Neural crest cell (in vitro differentiated cells): ENCODE data around the gene HTR3C. TPM values are rescaled to one million over a fixed set of nuclear protein-coding genes. Genes with fewer than 3 reads are reported as not detected.

ENCODE experiments used
- DNase-seq: peaks from one replicate; pipeline ENCODE4 v3.0.0; 2021; ENCODE audit warnings: low read depth, mixed read lengths, low spot score
- H3K27ac Mint-ChIP-seq: one replicate; pipeline ENCODE4 v1.8.0; 2021; ENCODE audit warnings: mild to moderate bottlenecking, mixed read lengths; ENCODE audit not compliant: unreplicated experiment
- H3K27me3 Mint-ChIP-seq: 2 replicates; pipeline ENCODE4 v1.8.0; 2021; ENCODE audit warnings: low read depth, mild to moderate bottlenecking, mixed read lengths
- H3K36me3 Mint-ChIP-seq: 2 replicates; pipeline ENCODE4 v1.8.0; 2021; ENCODE audit warnings: low read depth, mild to moderate bottlenecking, mixed read lengths
- H3K4me1 Mint-ChIP-seq: 2 replicates; pipeline ENCODE4 v1.8.0; 2021; ENCODE audit warnings: mixed read lengths
- H3K4me3 Mint-ChIP-seq: one replicate; pipeline ENCODE4 v1.8.0; 2021; ENCODE audit warnings: mild to moderate bottlenecking, mixed read lengths
- H3K9me3 Mint-ChIP-seq: 2 replicates; pipeline ENCODE4 v1.8.0; 2021; ENCODE audit warnings: mixed read lengths
- CTCF ChIP-seq: fragments of 200-600 bp; sonication (generic); conservative IDR thresholded peaks from 2 replicates; pipeline ENCODE4 v1.5.0; 2021; ENCODE audit warnings: antibody characterized with exemption, mild to moderate bottlenecking
- total RNA-seq: library from RNA; stranded (reverse); gene quantifications from 2 replicates; pipeline ENCODE4 v1.2.1, GENCODE V29; 2021

HTR3C gene
- total RNA-seq, 1 donor from 2014 or later = not detected

GRCh38 chr3:184097556-184097955, 44.7 kb downstream of the HTR3C start:
- H3K27ac Mint-ChIP-seq = no peak overlapping the region

GRCh38 chr3:184099806-184100686, 47.2 kb downstream of the HTR3C start:
- Mint-ChIP-seq H3K27me3 (peaks cover 21% of the 10 kb centered on the region), H3K4me1 (no peaks in the 10 kb centered on the region), H3K9me3 (peaks cover 2% of the 10 kb centered on the region), H3K27ac (no peak overlapping the region), H3K36me3 (no peaks in the 10 kb centered on the region), H3K4me3 (no peak overlapping the region)
- no peak for TF ChIP-seq CTCF
- no peak for DNase-seq

More at GRCh38 chr3:184097556-184097955, 44.7 kb downstream of the HTR3C start:
- Mint-ChIP-seq H3K4me3 (no peak overlapping the region), H3K36me3 (no peaks in the 10 kb centered on the region), H3K9me3 (peaks cover 6% of the 10 kb centered on the region), H3K27me3 (peaks cover 21% of the 10 kb centered on the region), H3K4me1 (no peaks in the 10 kb centered on the region)
- TF ChIP-seq CTCF = no peak
- no peak for DNase-seq

Other genes with a start within 250 kb of the HTR3C start
- 4.7 and 4.9 TPM in 2 replicates for gene MAP6D1, start 227.5 kb upstream of the HTR3C start, total RNA-seq
- gene PARL, start 168.2 kb upstream of the HTR3C start, total RNA-seq = 69.8 and 70.4 TPM in 2 replicates
- gene ABCC5, start 35.2 kb upstream of the HTR3C start, total RNA-seq = 47.3 and 50.9 TPM in 2 replicates
- gene HTR3D, start 21.3 kb upstream of the HTR3C start, total RNA-seq = not detected in 2 replicates
- gene HTR3E, start 44.0 kb downstream of the HTR3C start, total RNA-seq = not detected in 2 replicates
- gene EIF2B5, start 82.3 kb downstream of the HTR3C start, total RNA-seq = 54.8 and 57.7 TPM in 2 replicates
- gene DVL3, start 102.3 kb downstream of the HTR3C start, total RNA-seq = 90.9 and 93.8 TPM in 2 replicates
- 271 and 289 TPM in 2 replicates for gene AP2M1, start 121.8 kb downstream of the HTR3C start, total RNA-seq
- gene ABCF3, start 133.2 kb downstream of the HTR3C start, total RNA-seq = 63.9 and 67.3 TPM in 2 replicates
- 0.36 and 0.56 TPM in 2 replicates for gene VWA5B2, start 176.5 kb downstream of the HTR3C start, total RNA-seq
- 32.0 and 35.5 TPM in 2 replicates for gene ALG3, start 195.9 kb downstream of the HTR3C start, total RNA-seq
- gene EEF1AKMT4, start 196.6 kb downstream of the HTR3C start, total RNA-seq = 3.4 and 3.9 TPM in 2 replicates
- 4.7 and 5.6 TPM in 2 replicates for gene CAMK2N2, start 208.5 kb downstream of the HTR3C start, total RNA-seq
- not detected in 2 replicates for gene ECE2, start 223.0 kb downstream of the HTR3C start, total RNA-seq
- gene PSMD2, start 246.2 kb downstream of the HTR3C start, total RNA-seq = 359 and 378 TPM in 2 replicates